GM21515 (cell line): Measurements from ENCODE around the gene ODF2L.
"Not testable (repeated sequence)": the region's sequence is repeated elsewhere in the genome, so short reads cannot be mapped to it uniquely, and the experiment has no call there.

ENCODE experiments used
- ATAC-seq: cut with Tn5 transposase; IDR thresholded peaks from one replicate; pipeline ENCODE4 v1.9.1; 2021; ENCODE audit not compliant: unreplicated experiment

Gene ODF2L

GRCh38 chr1:86388777-86389176 lies 7.3 kb downstream of the ODF2L start:
- no peak for ATAC-seq

DNA sequence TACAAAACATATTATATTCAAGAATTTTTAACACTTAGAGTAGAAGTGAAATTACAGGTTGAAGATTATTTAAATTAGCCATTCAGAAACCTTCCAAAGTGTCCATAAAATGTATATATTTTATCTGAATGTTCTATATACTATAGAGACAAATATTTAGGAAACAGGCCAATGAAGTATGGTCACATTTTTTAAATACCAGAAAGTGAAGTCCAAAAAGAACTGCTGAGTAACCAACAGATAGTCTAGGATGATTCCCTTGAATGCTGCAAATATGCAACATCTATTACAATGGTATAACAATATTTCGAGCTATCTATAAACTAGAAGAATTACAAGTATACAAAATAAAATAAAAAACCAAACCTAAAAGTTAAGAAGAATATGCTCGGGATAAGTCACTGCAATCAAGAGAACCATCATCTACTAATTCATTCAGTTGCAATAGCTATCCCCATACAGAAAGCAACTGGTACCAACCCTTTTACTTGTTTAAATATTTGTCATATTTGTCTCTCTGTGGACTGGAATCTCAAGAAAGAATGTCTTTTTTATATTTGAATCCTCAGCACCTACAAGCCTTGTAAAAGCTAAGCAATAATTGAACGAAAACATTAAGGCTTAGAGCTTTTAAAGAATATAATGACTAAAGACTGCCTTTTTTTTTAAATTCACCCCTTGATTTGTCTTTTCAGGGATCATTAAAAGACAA lies 8.1 kb downstream of the ODF2L start:
- ATAC-seq: no peak

DNA sequence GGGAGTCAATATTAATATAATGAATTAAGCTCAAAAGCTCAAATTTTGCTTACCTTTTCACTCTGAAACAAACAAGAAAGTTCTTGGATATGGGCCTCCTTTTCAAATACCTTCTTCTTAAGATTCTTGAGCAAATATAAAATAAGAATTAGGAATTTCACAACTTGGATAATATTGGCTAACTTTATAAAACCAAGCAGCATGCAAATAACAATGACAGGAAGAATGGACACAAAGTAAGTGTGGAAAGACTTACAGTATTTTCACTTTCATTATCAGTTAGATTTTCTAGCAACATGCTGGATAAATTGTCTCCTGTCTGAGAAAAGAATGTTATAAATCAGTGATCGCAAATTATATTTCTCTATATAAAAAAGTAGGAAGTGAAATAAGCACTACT lies 13.2 kb downstream of the ODF2L start:
- peak; percentile 67 for ATAC-seq

GRCh38 chr1:86381223-86381622 lies 14.9 kb downstream of the ODF2L start:
- no peak for ATAC-seq

DNA sequence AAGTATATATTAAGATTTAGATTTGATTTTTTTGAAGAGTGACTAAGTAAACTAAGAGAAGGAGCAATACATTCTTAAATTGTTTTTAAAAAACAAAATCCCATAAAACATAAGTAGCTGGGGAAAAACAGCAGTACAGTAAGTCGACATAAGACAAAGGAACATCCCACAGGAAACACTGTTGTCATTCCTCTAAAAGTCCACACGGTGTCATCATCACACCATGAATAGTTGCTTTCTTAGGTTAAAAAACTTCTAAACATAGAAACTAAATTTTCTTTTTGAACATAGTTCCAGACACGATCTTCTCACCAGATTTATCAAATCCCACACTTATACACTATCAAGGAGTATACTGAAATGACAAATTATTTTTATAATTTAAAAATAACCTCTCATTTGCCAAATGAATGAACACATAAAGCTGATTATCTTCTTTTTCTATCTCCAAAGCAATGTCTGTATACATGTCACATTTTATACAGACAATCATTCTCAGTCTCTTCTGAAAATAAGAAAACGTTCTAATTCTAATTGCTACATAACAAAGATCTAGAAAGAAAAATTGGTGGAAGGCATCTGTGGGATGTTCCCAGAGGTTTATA lies 15.8 kb downstream of the ODF2L start:
- peak; percentile 74 for ATAC-seq

GRCh38 chr1:86378813-86379212 lies 17.3 kb downstream of the ODF2L start:
- no peak for ATAC-seq

- no peak for ATAC-seq
Observed at GRCh38 chr1:86377341-86377740, 18.8 kb downstream of the ODF2L start.

GRCh38 chr1:86375688-86376087 lies 20.4 kb downstream of the ODF2L start:
- no peak for ATAC-seq

- ATAC-seq: no peak
Observed at GRCh38 chr1:86370601-86371022, 25.5 kb downstream of the ODF2L start.

DNA sequence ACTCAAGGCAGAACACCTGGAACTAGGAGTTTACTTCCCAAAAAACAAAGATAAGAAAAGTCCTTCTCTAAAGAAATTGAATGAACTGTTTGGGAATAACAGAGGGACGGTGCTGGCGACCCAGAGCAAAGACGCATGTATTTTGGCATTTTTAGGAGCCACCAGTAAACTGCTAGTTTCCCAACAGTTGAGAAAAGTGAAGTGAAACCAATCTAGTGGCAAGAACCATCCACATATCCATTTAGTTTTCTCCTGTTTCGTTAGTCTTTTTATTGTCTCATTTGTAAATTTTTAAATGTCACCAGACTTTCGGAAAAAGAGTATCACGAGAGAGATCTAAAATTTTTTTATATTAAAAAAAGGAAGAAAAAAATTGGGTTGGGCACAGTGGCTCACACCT lies 30.2 kb downstream of the ODF2L start:
- no peak for ATAC-seq

GRCh38 chr1:86362807-86363206 lies 33.3 kb downstream of the ODF2L start:
- ATAC-seq: no peak

GRCh38 chr1:86357796-86358195 lies 38.3 kb downstream of the ODF2L start:
- ATAC-seq: no peak

DNA sequence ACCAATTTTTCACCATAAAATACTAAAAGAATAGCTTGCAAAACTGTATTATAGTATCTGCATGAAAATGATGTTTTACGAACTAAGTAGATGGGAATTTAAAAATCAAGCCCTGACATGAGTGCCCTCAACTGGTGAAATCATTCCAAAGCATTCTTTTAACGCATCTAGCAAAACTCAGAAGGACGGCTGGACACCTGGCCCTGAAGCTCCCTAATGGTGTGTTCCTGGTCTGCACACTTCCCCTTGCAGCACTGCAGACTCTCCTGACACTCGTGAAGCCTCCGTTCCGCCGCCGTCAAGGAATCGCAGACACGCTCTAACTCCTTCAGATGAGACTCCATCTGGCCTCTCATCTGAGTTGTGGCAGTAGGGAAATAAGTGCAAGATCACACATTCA lies 39.9 kb downstream of the ODF2L start:
- ATAC-seq: no peak

DNA sequence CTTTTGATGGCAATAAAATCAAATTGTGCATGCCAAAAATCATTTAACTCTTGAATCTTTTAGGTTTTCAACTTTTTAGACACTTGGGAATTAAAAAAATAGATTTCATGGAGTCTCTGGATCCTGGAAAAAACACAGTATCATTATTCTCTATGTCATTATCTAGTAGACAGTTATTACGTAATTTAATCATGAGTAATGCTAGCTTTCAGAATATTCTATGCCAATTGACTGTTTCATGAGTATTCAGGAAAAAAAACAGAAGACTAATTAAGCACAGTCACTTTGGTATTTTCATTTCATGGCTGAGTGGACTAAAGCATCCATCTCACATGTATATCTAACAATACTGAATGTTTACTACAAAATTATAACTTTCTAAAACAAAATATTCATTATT lies 44.0 kb downstream of the ODF2L start:
- ATAC-seq: no peak

DNA sequence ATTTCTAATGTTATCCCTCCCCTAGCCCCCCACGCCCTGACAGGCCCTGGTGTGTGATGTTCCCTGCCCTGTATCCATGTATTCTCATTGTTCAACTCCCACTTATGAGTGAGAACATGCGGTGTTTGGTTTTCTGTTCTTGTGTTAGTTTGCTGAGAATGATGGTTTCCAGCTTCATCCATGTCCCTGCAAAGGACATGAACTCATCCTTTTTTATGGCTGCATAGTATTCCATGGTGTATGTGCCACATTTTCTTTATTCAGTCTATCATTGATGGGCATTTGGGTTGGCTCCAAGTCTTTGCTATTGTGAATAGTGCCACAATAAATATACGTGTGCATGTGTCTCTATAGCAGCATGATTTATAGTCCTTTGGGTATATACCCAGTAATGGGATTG lies 45.9 kb downstream of the ODF2L start:
- ATAC-seq: not testable (repeated sequence)

- ATAC-seq: no peak
Observed at GRCh38 chr1:86346388-86346787, 49.7 kb downstream of the ODF2L start.

- no peak for ATAC-seq
Observed at GRCh38 chr1:86345042-86345441, 51.1 kb downstream of the ODF2L start.

GRCh38 chr1:86339906-86340305 lies 56.2 kb downstream of the ODF2L start:
- ATAC-seq: no peak

GRCh38 chr1:86339014-86339812 lies 56.9 kb downstream of the ODF2L start:
- ATAC-seq: no peak

DNA sequence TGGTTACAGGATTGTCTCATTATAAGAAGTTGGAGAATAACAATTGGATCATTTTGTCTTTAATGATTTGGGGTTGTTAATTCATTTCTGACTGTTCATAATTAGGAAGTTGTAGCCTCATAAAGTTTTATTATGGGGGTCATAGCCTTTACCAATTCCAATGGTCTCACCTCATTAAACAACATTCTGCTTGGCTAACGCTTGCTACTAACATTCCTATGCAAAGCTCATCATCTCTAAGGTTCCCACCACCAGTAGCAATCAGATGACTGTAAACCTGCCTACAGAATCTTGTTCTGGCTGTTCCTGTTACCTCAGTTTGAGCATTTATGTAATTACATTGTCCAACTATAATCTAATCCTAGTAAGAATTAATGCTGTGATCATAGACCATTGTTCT lies 60.2 kb downstream of the ODF2L start:
- ATAC-seq: no peak

GRCh38 chr1:86325264-86325663 lies 70.9 kb downstream of the ODF2L start:
- ATAC-seq: no peak
